ENCODE measurements around the gene HDGFL1.

The HDGFL1 gene

DNA sequence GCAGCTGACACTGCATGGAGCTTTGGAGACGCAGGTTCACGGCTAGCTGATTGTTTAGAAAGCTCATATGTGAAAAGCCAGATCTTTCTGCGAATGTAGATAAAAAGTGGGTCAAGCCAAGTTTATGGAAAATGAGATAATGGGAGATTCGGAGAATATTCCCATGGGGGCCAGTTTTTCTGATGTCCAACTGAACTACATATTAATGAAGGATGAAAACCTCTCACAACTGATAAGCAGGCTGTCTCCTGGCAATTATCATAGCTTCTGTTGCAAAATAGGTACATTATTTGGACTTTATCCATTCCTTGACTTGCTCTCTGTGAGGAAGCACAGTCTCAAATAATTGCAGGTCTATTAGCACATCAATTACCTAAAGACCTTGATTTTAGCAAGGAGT, 21.1 kb downstream of the HDGFL1 start:
- no peak for DNase-seq (ENCODE audit: low spot score)

DNA sequence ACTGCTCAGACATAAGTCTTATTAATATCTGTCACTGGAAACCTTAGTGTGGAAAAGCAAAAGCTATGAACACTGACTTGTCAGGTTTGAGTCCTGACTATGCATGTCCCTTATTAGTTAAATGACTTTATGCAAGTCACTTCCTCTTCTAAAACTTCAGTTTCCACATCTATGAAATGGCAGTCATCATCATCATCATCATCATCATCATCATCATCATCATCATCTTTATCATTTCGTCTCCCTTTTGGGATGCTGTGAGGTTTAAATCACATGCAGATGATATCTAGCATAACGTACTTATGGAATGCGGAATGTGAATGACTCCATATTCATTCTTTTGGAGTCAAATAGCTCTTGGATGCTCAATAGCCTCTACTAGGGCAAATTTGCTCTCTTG, 24.5 kb downstream of the HDGFL1 start:
- no peak for DNase-seq (ENCODE audit: low spot score)

GRCh38 chr6:22596011-22596410, 26.6 kb downstream of the HDGFL1 start:
- DNase-seq (ENCODE audit: low spot score), result no peak

GRCh38 chr6:22598339-22598738, 29.0 kb downstream of the HDGFL1 start:
- no peak for DNase-seq (ENCODE audit: low spot score)

- DNase-seq (ENCODE audit: low spot score), result no peak
Measured at GRCh38 chr6:22600059-22600458, 30.7 kb downstream of the HDGFL1 start.

DNA sequence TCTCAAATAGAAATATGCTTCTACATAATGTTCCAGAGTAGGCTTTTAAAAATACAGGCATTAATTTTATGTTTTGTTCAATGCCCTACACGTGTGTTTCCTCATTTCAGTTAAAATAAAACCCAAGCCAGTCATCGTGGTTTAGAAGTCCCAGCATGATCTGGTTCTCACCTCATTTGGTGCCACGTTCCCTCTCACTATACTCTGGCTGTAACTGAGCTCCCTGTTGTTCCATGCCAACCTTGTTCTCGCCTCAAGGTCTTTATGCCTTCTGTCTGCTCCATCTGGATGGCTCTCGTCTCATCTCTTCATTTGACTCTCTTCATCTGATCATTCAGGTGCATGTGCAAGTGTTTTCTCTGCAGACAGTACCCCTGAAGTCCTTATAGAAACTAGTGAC, 32.6 kb downstream of the HDGFL1 start:
- DNase-seq (ENCODE audit: low spot score), result no peak

- peak; percentile 11 for DNase-seq (ENCODE audit: low spot score)
Measured at GRCh38 chr6:22605736-22606135, 36.4 kb downstream of the HDGFL1 start.

DNA sequence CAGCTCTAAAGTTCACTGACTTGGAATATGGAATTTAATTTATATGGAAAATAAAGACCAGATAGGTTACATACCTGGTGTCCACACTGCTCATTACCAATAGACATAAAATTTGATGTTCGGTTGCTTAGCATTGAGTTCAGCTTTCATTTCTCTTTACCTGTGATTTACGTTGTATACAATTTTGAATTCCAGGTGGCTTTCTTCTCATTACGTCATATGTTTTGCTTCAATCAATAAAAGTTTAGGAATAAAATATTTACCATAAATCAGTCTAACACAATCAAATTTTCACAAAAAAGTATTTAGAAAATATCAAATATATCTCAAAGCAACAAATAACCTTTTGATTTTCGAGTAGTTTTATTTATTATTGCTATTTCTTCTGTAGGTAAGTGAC, 40.8 kb downstream of the HDGFL1 start:
- DNase-seq (ENCODE audit: low spot score), result no peak

- DNase-seq (ENCODE audit: low spot score), result no peak
Measured at GRCh38 chr6:22612236-22612635, 42.9 kb downstream of the HDGFL1 start.

DNA sequence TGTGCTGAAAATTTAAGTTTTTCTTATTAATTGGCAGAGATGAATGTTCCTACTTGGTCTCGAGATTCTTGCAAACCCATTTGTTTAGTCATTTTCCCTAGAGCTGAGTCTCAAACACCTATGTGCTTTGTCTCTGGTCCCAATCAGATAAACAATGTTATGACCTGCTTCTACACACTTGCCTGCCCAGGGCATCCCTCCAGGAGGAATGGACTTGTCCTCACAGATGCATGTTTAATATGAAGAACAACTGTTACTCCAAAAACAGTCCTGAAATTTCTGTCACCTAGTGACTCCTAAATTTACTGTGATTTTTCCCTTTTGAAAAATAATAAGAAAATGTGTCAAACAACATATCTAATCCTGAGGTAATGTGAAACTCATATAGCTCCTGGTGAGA, 43.7 kb downstream of the HDGFL1 start:
- DNase-seq (ENCODE audit: low spot score), result no peak

GRCh38 chr6:22613695-22614094, 44.3 kb downstream of the HDGFL1 start:
- no peak for DNase-seq (ENCODE audit: low spot score)

GRCh38 chr6:22614547-22614946, 45.2 kb downstream of the HDGFL1 start:
- no peak for DNase-seq (ENCODE audit: low spot score)

- no peak for DNase-seq (ENCODE audit: low spot score)
Measured at GRCh38 chr6:22621028-22621427, 51.7 kb downstream of the HDGFL1 start.

Data from putamen (tissue), 1 donor.